Activated CD4-positive, alpha-beta T cell treated with anti-CD3 and anti-CD28 coated beads, Interleukin-2, amount 50 U/mL, for 4 hours (primary cell): ENCODE results near the gene FAM53A.

Source experiments
- DNase-seq, 2 experiments: peaks; one replicate each; pipeline ENCODE4 v3.0.0-alpha.2; 2020

The FAM53A gene, protein sequence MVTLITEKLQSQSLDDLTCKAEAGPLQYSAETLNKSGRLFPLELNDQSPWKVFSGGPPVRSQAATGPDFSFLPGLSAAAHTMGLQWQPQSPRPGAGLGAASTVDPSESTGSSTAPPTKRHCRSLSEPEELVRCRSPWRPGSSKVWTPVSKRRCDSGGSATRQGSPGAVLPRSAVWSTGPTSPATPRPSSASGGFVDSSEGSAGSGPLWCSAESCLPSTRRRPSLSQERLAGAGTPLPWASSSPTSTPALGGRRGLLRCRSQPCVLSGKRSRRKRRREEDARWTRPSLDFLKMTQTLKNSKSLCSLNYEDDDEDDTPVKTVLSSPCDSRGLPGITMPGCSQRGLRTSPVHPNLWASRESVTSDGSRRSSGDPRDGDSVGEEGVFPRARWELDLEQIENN

DNA sequence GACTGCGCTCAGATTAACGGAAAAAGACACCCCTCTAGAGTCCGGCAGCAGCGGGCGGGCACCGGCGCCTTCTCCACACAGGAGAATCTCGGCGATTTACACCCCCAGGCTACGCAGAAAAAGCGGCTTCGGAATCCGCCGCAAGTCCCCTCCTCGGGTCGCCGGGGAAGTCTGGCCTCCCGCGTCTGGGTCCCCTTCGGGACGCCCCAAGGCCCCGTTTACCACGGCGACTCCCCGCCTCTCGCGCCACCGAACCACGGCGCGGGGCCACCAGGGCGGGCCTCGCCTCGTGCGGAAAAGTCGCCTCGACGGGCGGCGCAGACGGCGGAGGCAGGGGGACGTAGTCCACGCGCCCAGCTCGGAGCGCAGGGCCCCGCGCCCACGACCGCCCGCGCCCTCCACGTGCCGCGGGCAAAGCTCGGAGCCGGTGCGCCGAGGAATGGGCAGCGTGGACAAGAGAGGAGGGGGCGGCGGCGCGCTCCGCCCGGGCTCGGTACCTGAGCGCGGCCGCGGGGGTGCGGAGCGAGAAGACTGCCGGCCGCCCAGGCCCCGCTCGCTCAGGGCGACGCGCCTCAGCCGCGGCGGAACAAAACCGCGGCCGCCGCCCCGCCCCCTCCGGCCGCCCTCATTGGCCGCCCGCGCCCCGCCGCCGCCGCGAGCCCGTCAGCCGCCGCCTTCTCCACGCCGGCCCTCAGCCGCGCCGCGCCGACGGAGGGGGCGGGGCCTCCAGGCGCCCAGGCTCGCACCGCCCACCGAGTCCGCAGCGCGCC is at the start of gene FAM53A:
FAM53A (minus strand) TSS at position 578 of the 770 bp plus-strand sequence. CDS start 15,572 bp downstream, outside the sequence.
- DNase-seq, result peak in 1 of 2 experiments; percentile 37

DNA sequence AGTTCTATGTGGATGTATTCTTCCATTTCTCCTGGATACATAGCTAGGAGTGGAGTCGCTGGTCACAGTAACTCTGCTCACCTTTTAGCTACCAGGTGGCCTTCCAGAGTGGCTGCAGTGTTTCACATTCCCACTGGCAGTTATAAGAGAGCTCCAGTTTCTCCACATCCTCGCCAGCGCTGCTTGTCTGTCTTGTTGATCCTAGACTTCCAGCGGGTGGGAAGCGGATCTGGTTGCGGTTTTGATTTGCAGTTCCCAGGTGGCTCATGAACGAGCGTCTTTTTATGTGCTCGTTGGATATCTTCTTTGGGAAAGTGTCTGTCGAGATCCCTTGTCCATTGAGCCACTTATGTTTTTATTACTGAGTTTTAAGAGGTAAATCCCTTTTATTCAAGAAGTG is 48.8 kb upstream of the FAM53A start:
- DNase-seq, result no peak

DNA sequence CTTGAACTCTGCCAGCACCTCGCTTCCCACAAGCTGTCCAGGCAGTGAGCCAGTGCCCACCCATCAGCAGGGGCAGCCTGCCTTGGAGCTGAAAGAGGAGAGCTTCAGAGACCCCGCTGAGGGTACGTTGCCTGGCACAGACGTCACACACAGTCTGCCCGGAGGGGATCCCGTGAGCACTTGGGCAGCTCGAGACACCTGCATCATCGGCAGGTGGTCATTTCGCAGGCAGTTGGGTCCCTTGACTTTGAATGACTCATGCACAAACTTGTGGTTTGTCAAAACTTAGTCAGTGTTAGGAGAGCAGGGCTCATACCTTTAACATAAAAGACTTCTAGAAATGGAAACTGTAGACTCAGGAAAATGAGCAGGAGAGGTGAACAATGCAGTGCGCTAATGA is 47.1 kb upstream of the FAM53A start:
- DNase-seq, result no peak

DNA sequence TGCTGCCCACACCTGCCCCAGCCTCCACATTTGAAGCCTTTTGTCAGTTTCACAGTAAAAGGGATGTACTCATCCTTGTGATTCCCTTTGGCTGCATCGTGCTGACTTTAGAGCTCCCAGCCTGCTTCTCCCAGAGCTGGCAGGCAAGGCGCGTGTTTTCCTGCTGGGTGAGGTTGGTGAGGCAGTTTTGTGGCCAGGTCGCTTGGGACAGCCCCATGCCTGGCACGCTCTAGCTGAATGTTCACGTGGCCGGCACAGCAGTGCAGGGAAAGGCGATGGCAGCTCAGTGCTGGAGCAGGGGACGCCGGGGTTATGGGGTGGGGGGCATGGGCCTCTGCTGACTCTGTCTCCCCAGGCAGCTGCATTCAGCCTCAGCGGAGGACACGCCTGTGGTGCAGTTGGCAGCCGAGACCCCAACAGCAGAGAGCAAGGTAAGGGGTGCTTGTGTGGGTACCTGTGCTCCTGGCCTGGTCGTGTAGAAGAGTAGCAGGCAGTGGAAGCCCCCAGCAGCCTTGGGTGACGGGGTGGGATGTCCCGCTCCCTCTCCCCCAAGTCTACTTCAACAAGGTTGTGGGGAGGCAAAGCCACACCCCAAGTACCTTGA is 46.5 kb upstream of the FAM53A start:
- no peak for DNase-seq

DNA sequence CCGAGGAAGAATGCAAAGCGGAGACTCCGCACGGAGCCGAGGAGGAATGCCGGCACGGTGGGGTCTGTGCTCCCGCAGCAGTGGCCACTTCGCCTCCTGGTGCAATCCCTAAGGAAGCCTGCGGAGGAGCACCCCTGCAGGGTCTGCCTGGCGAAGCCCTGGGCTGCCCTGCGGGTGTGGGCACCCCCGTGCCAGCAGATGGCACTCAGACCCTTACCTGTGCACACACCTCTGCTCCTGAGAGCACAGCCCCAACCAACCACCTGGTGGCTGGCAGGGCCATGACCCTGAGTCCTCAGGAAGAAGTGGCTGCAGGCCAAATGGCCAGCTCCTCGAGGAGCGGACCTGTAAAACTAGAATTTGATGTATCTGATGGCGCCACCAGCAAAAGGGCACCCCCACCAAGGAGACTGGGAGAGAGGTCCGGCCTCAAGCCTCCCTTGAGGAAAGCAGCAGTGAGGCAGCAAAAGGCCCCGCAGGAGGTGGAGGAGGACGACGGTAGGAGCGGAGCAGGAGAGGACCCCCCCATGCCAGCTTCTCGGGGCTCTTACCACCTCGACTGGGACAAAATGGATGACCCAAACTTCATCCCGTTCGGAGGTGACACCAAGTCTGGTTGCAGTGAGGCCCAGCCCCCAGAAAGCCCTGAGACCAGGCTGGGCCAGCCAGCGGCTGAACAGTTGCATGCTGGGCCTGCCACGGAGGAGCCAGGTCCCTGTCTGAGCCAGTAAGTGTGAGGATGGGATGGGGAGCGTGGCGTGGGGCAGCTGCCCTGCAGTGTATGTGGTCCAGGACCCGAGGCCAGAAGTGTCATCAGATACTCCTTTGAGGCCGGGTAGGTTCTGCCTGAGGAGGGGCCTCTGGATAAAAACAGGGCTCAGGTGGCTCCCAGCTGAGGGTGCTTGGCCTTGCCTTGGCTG is 44.2 kb upstream of the FAM53A start:
- no peak for DNase-seq

DNA sequence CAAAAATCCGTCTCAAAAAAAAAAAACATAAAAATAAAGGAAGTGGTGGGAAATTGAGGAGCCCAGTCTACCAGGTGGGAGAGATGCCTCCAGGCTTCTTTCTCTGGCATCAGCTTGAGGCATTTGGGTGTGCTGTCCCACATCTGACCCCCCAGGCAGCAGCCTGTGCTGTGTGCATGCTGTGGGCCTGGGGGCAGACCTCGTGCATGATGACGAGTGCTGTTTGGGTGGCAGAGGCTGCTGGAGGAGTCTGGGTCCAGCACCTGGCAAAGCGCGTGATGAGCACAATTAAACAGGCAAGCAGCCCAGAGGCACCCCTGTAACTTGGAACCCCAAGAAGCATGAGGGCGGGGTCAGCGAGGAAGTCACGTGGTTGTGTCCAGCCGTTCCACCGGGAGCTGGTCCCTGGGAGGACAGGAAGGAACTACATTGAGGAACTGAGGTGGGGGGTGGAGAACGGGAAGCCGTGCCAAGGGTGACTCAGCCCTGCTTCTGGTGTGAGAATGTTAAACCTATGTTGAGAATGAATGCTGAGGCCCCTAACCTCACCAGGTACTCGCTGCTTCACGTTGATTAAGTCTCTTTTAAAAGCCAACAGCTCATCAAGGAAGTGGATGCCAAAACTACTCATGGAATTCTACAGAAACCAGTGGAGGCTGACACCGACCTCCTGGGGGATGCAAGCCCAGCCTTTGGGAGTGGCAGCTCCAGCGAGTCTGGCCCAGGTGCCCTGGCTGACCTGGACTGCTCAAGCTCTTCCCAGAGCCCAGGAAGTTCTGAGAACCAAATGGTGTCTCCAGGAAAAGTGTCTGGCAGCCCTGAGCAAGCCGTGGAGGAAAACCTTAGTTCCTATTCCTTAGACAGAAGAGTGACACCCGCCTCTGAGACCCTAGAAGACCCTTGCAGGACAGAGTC is 43.3 kb upstream of the FAM53A start:
- no peak for DNase-seq

DNA sequence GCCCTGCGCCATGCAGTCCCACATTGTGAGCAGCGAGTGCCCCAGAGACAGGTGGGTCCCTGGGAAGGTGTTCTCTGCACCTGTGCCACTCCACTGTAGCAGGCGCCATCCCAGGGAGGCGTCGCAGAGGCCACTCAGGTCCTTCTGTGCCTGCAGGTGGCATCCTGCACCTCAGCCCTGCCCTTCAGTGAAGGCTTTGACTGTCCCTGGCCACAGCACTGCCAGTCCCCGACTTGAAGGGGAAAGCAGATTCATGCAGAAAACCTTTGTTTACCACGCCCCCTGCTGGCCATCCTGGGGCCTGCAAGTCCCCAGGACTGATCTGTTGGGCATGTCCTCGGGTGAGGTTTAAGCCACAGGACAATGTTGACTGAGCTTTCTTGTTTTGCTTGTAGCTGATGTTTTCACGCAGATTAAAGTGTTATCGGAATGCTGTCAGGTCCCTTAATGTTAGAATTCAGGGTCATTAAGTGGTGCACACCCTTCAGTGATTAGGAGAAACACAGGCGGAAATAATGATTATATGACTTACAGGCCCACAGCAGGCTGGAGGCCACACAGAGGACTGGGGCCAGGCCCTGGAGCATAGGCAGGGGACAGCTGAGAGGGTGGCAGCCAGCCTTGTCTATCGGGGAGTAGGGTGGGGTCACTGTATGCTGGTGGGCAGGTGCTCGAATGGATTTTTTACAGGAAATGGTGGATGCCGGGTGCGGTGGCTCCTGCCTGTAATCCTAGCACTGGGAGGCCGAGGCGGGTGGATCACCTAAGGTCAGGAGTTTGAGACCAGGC is 42.2 kb upstream of the FAM53A start:
- peak; percentile 90 to 92 for DNase-seq

DNA sequence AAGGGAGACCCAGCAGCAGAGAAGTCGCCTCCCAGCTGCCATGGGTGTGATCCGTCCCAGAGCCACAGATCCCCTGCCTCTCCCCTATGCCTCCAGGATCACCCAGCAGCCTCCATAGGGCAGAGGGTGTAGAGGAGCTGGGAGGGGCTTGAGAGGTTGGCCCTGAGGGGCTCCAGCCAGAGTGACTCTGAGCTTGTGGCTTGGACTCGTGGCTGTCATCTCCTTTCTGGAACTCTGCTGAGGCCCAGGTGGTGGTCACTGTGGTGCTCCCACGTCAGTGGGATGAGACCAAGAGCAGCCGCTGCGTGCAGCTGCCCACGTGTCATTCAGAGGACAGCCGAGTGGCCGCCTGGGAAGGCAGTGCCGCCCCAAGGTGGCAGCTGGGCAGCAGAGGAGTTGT is 41.4 kb upstream of the FAM53A start:
- no peak for DNase-seq

DNA sequence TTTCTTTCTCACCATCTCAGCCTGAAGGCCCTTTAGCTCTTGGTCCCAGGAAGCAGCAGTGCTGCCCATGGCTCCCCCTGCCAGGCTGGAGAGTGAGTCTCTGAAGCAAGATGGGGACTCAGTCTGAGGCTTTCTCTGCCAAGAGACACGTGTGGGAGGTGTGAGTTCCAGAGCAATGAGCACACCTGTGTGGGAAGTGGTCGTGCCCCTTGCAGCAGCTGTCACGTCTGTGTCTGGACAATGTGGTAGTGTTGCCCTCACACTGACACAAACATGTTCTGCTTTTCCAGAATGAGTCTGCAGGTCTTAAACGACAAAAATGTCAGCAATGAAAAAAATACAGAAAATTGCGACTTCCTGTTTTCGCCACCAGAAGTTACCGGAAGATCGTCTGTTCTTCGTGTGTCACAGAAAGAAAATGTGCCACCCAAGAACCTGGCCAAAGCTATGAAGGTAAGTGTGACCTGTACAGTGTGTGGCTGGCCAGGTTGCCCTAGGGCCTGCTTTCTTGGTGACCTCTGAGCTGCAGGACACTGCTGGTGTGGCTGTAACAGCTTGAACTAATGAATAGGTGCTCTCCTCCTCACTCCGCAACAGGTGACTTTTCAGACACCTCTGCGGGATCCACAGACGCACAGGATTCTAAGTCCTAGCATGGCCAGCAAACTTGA is 39.2 kb upstream of the FAM53A start:
- DNase-seq, result peak in 1 of 2 experiments; percentile 39

DNA sequence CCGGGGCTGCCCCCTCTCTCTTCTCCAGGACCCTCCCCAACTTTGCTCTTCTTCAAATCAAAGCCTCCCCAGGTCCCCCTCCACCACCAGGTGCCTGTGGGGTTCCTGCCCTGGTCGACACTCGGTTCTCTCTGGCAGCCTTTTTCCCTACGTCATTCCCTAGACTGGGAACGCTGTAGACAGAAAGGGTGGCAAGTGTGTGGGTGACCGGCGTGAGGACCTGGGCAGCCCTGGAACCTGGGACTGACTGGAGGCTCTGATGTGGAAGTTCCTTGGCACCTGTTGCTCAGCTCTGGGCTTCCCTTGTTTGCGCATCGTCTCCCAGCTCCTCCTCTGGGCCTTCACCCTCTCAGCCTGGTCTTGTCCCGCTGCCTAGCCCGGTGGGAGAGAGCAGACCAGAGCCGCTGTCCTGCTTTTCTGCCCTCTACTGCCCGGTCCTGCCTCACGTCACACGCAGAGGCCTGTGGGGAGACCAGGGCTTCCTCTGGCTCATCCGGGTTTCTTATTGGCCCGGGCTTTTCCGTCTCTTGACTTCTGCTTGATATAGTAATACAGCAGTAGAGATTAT is 38.5 kb upstream of the FAM53A start:
- no peak for DNase-seq

DNA sequence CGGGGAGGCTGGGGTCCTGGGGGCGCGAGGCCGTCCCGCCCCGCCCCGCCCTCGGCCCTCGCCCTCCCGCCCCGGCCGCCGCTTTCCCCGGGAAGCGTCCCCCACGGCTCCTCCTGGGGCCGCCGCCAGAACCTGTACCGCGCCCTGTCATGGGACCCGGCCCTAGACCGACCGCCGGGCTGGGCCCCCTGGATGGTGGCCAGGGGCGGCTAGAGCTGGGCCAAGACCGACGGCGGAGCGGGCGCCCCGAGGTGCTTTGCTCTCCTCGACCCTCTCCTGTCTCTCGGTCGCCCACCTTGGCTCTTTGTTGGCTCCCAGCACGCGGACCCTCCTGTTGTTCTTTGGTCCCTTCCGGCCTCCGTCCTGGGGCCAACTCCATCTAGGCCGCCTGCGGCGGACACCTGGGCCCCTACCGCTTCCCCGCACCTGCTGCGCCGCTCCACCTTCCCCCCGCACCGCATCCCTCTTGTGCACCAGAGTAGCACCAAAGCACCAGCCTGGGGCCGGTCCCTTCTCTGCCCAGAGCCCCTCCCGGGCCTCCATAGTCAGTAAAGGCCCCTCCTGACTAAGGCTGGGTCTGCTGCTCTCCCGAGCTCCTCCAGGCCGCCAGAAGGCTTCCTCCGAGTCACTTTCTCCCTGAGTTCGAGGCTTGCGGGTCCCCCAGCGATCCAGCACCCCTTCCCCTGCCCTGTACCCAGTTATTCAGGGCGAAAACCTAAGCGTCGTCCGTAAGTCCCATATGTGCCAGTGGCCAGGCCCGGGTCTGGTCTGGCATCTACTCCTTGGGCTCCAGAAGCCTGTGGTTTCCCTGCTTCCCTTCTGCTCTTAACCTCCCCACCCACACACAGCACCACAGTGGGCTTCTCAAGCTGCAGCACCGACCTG is 37.8 kb upstream of the FAM53A start:
- DNase-seq, result no peak

DNA sequence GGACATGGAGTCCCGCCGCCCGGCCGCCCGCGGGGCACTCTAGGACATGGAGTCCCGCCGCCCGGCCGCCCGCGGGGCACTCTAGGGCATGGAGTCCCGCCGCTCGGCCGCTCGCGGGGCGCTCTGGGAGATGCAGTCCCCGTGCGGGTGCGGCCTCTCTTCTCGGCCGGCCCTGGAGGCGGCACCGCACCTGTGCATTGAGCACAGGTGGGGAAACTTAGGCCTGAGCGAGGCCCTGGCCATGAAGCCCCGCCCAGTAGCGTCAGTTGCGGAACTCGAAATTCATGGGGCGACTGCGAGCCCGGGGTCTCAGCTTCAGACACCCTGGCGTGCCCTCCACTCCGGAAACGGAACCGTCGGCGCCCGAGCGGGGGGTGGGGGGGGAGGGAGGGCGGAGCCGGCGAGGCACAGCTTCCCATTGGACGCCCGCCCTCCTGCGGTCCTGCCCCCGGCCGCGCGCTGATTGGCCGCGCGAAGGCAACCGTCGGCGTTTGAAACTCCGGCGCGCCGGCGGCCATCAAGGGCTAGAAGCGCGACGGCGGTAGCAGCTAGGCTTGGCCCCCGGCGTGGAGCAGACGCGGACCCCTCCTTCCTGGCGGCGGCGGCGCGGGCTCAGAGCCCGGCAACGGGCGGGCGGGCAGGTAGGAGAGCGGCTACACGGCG is 37.0 kb upstream of the FAM53A start, which contains the start of the genes TACC3 and TMEM129:
TACC3 (plus strand) TSS at position 519 of the 663 bp plus-strand sequence. CDS start 1,901 bp downstream, outside the sequence.
TMEM129 (minus strand) TSS at position 321 of the 663 bp plus-strand sequence. CDS start 486 bp downstream, outside the sequence.
- DNase-seq, result peak; percentile 92 to 94

DNA sequence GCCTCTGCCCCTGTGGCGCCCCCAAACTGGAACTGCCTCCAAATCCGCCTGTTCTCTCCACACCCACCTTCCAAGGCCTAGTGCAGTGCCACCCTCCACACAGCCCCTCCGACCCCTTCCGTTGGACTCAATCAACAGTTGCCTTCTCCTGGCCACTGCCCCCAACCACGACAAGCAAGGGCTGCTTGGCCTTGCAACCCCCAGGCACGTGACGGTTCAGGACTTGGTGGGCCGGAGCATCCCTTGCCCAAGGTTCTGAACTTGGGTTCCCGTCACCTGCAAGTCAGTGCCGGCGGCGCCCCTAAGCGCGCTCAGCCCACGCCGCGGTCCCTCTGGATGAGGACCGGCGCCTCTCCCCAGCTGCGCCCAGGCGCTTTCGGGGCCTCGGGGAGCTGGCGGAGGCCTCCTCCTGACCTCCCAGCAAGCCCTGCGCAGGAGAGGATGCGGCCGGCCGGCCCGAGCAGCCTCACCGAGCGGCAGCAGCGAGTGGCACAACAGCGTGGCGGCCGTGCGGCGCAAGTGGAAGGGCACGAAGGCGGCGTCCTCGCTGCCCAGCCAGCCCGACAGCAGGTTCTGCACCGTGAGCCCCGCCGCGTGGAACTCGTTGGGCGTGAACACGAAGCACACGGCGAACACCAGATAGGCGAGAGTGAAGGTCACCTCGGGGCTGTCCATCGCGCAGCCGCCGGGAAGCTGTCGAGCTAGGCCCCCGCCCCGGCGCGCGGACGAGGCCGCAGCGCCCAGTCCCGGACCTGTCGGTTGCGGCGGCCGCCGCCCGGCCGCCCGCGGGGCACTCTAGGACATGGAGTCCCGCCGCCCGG is 36.3 kb upstream of the FAM53A start:
- no peak for DNase-seq

DNA sequence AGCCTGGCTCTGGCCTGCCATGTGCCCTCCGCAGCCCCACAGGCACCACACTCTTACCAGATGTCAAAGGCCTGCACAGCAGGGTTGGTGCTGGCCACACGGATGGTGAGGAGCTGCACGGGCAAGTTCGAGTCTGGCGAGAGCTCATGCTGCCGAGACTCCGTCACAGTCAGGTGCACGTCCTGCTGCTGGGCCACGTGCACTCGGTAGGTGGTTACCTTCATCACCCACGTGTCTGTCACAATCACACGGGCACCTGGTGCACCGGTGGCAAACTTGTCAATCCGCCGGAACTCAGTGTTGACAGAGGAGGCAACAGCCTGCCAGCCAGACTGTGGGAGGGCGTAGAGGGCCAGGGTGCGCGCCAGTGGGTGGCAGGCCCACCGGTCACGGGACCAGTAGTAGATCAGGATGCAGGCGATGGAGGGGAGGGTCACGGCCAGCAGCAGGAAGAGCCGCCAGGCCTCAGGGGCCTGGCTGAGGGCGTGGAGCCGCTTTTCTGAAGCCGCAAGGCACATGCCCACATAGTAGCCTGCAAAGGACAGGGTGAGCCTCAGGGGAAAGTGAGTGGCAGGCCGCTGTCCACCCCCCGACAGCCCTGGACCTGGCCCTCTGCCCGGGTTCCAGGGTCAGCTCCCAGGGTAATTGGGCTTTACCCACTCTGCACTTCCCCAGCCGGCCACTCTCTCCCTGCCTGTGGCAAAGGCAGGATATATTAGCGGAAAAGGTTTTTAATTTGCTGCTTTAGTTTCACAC is 34.2 kb upstream of the FAM53A start:
- no peak for DNase-seq

DNA sequence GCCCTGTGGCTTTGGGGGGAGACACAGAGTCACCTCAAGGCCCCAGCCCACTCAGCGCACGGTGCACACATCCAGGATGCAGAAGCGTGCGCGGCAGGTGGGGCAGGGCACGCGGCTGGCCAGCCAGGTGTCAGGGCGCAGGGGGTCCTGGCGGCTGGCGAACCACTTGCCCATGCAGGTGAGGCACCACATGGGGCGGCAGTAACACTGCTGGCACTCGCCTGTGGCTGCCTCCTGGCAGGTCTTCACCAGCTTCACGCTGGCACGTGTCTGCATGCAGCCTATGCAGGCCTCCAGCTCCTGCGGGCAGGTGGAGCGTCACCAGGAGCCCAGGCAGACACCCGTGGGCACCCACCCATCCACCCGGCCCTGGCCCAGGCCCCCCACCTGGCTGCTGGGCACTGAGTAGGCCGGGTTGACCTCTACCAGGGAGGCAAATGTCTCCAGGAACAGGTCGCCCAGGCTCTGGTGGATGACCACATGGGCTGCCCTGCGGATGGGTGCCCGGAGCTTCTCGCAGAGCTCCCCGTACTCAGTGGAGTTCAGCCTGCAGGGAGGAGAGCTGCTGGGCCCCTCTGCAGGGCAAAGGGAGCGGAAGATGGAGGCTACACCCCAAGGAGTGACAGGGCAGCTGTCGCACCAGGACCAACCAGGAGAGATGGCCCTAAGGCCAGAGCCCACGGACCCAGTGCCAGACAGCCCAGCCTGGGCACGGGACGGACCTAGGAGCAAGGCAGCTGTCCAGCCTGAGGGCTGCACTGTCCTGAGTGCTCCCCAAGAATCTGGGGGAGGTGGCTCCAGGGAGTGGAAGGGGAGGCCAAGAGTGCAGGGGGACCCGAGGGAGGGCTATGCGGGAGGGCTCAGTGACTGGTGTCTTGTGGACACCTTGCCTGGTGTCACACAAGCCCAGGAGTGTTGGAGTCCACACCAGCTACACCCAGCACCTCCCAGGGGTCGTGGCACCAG is 33.3 kb upstream of the FAM53A start:
- no peak for DNase-seq
